ENCODE data around the gene IRF1. TPM values are rescaled to one million over a fixed set of nuclear protein-coding genes. Genes with fewer than 3 reads are reported as not detected.

Gene IRF1
- total and polyA plus RNA-seq, 2 of the 8 experiments (the other 6 are each of a cell fraction or from before 2014, with no cell fraction given): 4.0 to 8.5 TPM

DNA sequence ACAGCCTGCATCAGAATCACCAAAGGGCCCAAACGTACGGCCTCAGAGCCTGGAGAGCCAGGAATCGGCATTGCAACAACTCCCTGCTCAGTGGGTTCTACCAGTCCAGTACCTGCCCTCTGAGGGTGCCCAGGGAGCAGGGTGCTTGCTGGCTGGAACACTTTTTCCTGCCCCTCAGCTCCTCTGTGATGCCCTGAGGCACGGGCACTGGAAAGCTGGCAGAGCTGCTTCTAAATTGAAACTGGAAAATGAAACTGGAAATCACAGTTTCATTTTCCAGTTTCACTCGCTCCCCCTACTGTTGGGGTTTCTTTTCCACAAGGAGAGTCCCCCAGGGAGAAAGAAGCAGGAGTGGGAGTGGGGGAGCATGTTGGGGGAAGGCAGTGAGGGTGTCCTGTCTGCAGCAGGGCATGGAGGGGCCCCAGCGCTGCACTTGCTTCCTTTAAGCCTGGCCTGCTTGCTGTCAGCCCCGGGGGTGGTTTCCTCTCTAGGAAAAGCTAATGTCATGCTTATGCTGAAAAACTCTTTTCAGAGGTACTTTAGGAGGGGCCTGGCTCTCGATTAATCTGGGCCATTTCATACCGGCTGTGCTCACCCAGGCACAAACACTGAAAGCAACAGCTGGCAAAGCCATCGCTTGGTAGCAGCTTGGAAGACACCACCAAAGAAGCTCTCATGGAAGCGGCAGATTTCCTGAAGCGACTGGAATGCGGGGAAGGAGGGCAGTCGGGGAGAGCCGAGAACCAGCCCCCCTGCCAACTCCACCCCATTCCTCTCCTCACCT lies 26.2 kb downstream of the IRF1 start:
- DNase-seq (ENCODE audit: low read depth in 1 of 2, low spot score in 2 of 2) (no peak), FAIRE-seq (no peak)
- no peak overlapping the region for H3K56ac ChIP-seq (replicated peaks; ENCODE audit: insufficient read length, low read depth, low read length)
- no peak overlapping the region for H3K4ac ChIP-seq (replicated peaks; ENCODE audit: insufficient read length, low read depth, low read length)
- H4K5ac ChIP-seq (ENCODE audit: insufficient read length, low read depth, low read length): no peak overlapping the region
- peak overlapping the region; percentile 29 for H4K91ac ChIP-seq (replicated peaks; ENCODE audit: insufficient read length, low read length)
- peak overlapping the region; percentile 40 to 52; a peak in 3 of 4 replicates for H3K4me2 ChIP-seq (ENCODE audit: insufficient read depth in 1 of 2, low read depth in 2 of 2, low read length in 2 of 2)
- H2BK5ac ChIP-seq (ENCODE audit: low read depth, low read length): peak overlapping the region; percentile 68; the same call in 1 of the 2 replicates
- H2BK120ac ChIP-seq (replicated peaks; ENCODE audit: low read depth, low read length): no peak overlapping the region
- H4K8ac ChIP-seq (ENCODE audit: extremely low read depth, insufficient read depth, low read length): no peak overlapping the region
- H3K9ac ChIP-seq (replicated peaks in 1 of 4; ENCODE audit: extremely low read depth in 1 of 4, low read depth in 3 of 4, low read length in 3 of 4): peak overlapping the region in 2 of 4 experiments; percentile 8 to 10; a peak in 2 of 7 replicates
- no peaks in the 10 kb centered on the region for H3K79me2 ChIP-seq (ENCODE audit: control insufficient read depth in 1 of 2, insufficient read depth in 2 of 2, low read length in 2 of 2)
- no peaks in the 10 kb centered on the region for H3K9me3 ChIP-seq (ENCODE audit: insufficient read depth in 2 of 2, low read depth in 1 of 2, low read length in 1 of 2)
- no peaks in the 10 kb centered on the region for H3K23me2 ChIP-seq (ENCODE audit: low read depth, low read length)
- H3K18ac ChIP-seq (ENCODE audit: extremely low read depth, low read length): peak overlapping the region; percentile 91; the same call in 1 of the 2 replicates
- H2BK15ac ChIP-seq (ENCODE audit: low read length): peak overlapping the region; percentile 95; the same call in 1 of the 2 replicates
- ChIA-PET POLR2A (ENCODE audit: partially characterized antibody) (interaction anchor here (0.9 to 4.3 kb wide), 7 partner anchors 9 to 37 kb away, joined by 3 to 31 read pairs (median 5); partner anchors contain the start of gene IRF1), CTCF (ENCODE audit: partially characterized antibody) (interaction anchor here (0.8 to 6.1 kb wide), 14 partner anchors 9 to 210 kb away, joined by 3 to 56 read pairs (median 6); no protein-coding TSS in a partner anchor)
- H3K4me3 ChIP-seq (ENCODE audit: extremely low read depth in 1 of 4, insufficient read depth in 2 of 4, low read depth in 3 of 4, low read length in 4 of 4): no peak overlapping the region
- peak overlapping the region; percentile 40 for H2AFZ ChIP-seq (ENCODE audit: low read length)
- H2AK5ac ChIP-seq (ENCODE audit: low read depth, low read length): peak overlapping the region; percentile 79
- no peaks in the 10 kb centered on the region for H3K79me1 ChIP-seq (ENCODE audit: low read depth, low read length)
- TF ChIP-seq TCF12 (IDR thresholded peaks at IDR 0.05; ENCODE audit: low read depth, low read length) (no peak), SIN3A (conservative IDR thresholded peaks at IDR 0.05 in 1 of 2, IDR thresholded peaks at IDR 0.05 in 1 of 2; ENCODE audit: low read depth in 1 of 2, low read length in 2 of 2) (no peak), EP300 (IDR thresholded peaks at IDR 0.05; ENCODE audit: borderline replicate concordance in 1 of 2, low read depth in 2 of 2, low read length in 2 of 2) (no peak), EZH2 (IDR thresholded peaks at IDR 0.05; ENCODE audit: low read depth, low read length, severe bottlenecking) (no peak), RAD21 (IDR thresholded peaks at IDR 0.05 in 1 of 2, conservative IDR thresholded peaks at IDR 0.05 in 1 of 2; ENCODE audit: low read depth in 2 of 2, low read length in 2 of 2) (no peak), SIRT6 (IDR thresholded peaks at IDR 0.05; ENCODE audit: low read length) (no peak), POU5F1 (IDR thresholded peaks at IDR 0.05; ENCODE audit: low read depth, low read length) (no peak), SP1 (IDR thresholded peaks at IDR 0.05; ENCODE audit: low read depth, low read length) (no peak)
- H3K27me3 ChIP-seq (replicated peaks in 1 of 4; ENCODE audit: control insufficient read depth in 3 of 4, extremely low read depth in 1 of 4, insufficient read depth in 3 of 4, low read length in 3 of 4): no peaks in the 10 kb centered on the region
- H4K20me1 ChIP-seq (replicated peaks in 1 of 2; ENCODE audit: control insufficient read depth in 1 of 2, insufficient read depth in 2 of 2, low read length in 2 of 2): no peaks in the 10 kb centered on the region
- peak overlapping the region; percentile 18; the same call in 1 of the 2 replicates for H2BK12ac ChIP-seq (ENCODE audit: low read depth, low read length)
- no peaks in the 10 kb centered on the region for H3K36me3 ChIP-seq (ENCODE audit: control insufficient read depth in 2 of 4, insufficient read depth in 4 of 4, low read length in 3 of 4)
- H3K27ac ChIP-seq (ENCODE audit: low read depth, low read length): no peak overlapping the region
- H2BK20ac ChIP-seq (ENCODE audit: low read length): 0 out of 2 replicates have a peak overlapping the region, but pooled peaks have one; percentile 36
- H3K14ac ChIP-seq (ENCODE audit: insufficient read length): no peak overlapping the region
- no peak overlapping the region for H3K23ac ChIP-seq (ENCODE audit: insufficient read length)
- H3K4me1 ChIP-seq (replicated peaks in 1 of 4; ENCODE audit: control insufficient read depth in 3 of 4, insufficient read depth in 4 of 4, low read length in 3 of 4): peaks cover 6 to 16% (median 11%) of the 10 kb centered on the region in 4 experiments
- WGBS, 2 experiments (ENCODE audit: extremely low coverage in 1 of 2, insufficient coverage in 1 of 2, insufficient read length in 1 of 2, insufficient replicate concordance in 2 of 2, low coverage in 1 of 2, low lambda C conversion rate in 2 of 2, missing lambda C conversion rate in 1 of 2): 64% methylated on average over 15 of the region's 15 CpGs; no CpG with 5 or more reads in 1 of the 2 experiments

Data from H1 (cell line).